Islet precursor cell (in vitro differentiated cells): Measurements from ENCODE around the gene RUNX3.
A peak's percentile ranks its signal among the peaks of the same experiment; 100 is the strongest.
"Not testable (repeated sequence)": the region's sequence is repeated elsewhere in the genome, so short reads cannot be mapped to it uniquely, and the experiment has no call there.

Experiments
- DNase-seq: peaks from one replicate; pipeline ENCODE4 v3.0.0-alpha.2; 2018

RUNX3 gene

DNA sequence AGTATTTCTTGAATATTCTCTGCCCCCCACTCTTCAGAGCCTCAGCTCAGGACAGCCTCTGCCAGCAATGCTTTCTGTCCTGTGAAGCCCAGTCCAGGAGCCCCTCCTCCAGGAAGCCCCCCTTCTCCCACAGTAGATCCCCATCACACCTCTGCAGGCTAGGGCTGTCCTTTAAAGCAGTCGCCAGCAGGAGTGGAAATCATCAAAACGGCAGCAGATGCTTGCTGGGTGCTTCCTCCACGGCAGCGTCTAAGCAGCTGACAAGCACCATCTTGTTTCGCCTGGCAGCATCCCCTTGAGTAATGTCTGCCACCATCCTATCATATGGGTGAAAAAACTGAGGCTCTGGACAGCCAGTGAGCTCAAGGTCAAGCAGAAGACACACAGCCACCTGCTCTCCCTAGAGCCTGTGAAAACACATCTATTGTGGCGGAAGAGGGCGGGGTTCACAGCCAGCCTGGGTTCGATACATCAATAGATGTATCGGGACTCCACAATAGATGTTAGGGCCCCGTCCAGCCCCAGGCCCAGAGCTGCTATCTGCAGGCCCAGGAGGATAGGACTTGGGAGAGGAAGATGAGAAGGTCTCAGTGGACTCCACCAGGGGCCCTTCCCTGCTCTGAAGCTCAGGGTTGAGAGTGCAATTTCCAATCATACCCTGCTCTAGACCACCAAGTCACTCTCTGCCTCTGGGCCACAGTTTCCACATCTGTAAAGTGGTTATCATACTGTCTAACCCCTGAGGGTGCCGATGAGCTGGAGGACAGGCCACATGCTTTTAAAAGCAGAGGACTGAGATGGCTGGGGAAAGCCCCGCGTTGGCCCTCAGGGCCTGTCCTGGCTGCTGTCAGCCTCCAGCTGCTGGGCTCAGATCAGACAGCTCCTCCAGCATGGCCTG, 17.5 kb downstream of the RUNX3 start:
- peak; percentile 85 for DNase-seq

DNA sequence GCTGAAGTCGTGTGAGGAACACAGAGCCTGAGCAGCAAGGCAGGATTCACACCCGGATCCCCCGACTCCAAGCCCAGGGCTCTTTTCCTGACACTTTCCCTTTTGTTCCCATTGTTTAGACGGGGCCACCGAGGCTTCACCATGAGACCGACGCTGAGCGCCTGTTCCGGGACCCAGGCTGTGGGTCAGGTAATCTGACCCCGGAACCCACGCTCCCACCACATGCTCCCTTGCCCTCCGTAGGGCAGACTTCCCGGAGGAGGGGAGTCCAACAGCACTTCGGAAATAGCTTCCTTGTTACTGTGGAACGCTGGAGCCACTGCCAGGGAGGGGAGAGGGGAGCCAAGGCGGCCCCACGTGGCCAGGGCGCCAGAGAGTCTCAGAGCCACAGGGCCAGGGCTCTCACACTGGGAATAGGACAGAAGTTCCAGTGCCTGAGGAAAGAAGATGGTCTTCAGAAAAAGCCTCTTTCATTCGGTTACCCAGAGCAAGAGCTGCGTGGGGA, 18.4 kb downstream of the RUNX3 start:
- no peak for DNase-seq

DNA sequence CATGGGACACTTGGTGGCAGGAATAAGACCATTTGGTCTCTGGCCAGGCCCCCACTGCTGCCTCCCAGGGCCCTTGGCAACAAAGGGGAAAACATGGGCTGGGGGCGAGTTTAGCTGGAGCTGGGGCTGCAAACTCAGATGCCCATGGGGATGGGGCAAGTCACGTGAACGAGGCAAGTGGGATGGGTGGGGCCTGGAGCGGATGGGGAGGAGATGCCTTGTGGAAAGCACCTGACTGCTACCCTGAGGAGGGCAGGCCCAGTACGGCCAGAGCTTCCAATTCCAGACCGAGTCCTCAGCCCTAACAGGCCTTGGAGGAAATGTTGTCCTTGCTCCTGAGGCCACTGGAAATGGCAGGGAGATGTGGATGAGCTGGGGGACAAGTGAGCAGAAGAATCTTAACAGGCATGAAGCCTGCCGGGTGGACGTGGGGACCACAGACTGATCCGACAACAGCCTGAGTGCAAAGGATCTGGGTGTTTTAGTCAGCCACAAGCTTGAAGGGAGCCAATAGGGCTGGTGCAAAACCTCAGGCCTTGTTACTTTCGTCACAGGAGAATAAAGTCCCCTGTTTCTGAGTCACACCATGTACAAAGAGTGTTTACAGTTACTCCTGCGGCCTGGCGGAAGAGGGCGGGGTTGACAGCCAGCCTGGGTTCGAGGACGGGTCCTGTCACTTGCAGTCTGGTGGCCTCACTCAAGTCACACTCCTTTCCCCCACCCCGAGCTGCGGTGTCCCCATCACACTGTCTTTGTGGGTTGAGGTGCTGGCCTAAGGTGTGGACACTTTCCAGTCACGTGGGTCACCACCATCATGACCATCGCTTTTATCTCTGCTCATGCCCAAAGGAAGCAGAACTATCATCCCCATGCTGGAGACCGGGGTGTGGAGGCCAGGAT, 19.1 kb downstream of the RUNX3 start:
- DNase-seq = no peak

DNA sequence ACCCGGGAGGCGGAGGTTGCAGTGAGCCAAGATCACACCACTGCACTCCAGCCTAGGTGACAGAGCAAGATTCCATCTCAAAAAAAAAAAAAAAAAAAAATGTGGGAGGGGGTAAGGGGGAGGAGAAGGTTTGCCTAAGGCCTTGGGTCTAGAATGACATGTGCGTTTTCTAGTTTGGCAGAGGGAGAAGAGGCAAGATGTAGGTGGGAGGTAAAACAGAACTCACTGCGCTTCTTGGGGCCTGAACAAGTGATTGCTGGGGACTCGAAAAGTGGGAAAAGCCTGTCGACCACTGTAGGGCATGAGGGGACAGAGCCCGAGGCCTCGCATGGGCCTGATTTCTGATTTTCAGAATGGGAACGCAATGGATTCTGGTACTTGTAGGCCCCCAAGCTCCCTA, 19.9 kb downstream of the RUNX3 start:
- DNase-seq = no peak

DNA sequence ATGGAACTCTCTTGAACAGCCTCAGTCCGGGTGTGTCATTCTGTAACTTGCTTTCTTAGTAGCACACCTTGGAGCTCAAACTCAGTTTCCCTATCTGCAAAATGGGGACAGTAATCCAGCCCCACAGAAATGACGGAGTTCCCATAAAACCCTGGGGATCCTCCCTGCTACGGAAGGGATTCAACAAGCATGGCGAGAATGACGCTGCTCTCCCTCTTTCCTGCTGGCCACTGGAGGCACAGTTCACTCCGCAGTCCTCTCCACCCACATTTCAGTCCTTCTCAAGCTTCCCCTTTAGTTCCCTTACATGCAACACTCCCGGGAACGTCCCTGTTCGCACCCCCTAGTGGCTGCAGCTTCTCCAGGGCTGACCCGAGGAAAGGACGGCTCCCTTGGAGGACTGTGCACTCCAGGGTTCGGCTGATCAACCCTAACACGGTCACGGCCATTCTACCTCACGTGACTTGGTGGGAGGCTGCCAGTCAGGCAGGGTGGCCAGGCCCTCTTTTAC, 20.6 kb downstream of the RUNX3 start:
- DNase-seq = peak; percentile 87

DNA sequence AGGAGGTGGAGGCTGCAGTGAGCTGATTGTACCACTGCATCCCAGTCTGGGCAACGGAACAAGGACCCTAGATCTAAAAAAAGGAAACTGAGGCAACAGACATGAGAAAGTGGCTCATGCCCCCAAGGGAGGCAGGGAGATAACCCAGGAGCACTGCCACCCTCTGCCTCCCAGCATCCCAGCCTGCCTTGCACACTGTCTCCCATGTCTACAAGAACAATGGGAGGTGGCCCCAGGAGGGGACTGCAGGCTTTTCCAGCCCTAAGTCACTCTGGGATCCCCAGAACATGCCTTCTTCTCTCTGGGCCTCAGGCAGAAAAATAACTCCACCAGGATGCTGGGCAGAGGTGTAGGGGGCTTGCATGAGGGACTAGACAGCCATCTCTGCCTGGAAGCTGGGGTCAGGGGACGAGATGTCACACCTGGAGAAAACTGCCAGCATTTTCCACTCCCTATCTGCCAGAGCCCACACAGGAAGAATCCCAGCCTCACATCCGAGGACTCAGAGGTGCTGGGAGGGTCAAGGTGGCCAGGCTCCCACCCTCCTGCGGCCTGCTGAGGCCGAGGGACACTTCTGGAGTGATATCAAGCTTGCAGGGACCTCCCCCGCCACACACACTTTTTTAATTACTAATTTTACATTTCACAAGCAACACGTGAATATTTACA, 21.4 kb downstream of the RUNX3 start:
- DNase-seq = no peak

DNA sequence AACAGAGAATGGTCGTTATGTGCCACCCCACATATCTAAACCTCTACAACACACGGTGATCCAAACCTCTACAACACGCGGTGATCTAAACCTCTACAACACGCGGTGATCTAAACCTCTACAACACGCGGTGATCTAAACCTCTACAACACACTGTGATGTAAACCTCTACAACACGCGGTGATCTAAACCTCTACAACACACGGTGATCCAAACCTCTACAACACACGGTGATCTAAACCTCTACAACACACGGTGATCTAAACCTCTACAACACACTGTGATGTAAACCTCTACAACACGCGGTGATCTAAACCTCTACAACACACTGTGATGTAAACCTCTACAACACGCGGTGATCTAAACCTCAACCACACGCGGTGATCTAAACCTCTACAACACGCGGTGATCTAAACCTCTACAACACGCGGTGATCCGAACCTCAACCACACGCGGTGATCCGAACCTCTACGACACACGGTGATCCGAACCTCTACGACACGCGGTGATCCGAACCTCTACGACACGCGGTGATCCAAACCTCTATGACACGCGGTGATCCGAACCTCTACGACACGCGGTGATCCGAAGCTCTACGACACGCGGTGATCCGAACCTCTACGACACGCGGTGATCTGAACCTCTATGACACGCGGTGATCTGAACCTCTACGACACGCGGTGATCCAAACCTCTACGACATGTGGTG, 22.3 kb downstream of the RUNX3 start:
- not testable (repeated sequence) for DNase-seq

DNA sequence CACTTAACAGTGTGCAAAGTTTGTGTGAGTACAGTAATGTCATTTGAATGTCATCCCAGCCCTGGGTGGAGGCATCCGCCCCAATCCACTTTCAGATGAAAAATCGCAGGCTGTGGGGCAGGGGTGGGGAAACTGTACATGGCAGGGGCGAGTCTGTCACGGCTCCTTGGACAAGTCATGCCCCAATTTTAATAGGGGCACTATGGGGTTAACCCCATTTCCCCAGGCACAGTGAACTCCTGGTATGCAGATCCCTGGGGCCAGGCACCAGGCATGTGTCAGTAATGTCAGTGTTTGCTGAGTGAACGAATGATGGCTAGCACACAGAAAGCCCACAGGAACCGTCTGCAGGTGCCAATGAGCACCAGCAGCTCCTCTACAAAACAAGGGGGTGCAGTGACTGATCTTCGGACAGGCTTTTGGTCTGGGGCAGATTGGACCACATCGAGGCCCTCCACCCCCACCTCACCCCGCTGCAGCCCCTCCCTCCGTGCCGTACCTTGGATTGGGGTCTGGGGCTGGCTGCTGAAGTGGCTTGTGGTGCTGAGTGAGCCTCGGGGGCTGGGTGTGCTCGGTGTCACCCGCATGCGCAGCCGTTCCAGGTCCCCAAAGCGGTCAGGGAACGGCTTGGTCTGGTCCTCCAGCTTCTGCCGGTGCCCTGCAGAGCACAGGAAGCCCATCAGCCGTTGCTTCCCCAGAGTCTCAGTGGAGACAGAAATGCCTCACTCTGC, 23.2 kb downstream of the RUNX3 start:
- DNase-seq = peak; percentile 57

DNA sequence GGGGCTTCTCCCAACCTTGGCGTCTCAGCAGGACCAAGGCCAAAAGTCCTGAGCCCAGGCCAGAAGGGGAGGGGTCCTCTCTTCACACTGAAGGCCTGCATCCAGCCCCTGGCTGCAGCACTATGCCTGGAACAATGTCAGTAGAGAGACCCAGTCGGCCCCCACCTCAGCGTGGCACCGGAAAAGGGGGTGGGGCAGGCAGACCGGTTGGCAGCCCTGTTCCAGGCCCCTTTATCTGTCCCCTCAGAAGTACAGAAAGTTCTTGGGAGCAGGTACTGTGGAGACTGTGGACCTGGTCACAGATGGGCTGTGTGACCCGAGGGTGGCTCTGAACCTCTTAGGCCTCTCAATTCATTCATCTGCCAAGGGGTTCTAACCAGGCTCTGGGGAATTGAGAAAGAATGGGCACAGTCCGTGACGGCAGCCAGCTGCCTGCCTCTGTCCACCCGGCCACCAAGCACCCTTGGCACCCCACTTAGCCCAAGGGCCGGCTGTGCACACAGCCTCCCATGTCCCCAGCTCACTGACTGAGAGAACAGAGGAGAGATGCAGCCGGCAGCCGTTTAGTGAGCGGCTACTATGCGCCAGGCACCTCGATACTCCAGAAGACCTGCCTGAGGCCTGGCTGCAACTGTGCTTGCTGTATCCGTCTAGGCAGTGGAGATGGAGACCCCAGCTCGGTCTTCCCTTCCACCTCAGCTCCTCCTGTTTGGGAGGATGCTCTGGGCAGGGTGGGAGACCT, 23.9 kb downstream of the RUNX3 start:
- DNase-seq = no peak

DNA sequence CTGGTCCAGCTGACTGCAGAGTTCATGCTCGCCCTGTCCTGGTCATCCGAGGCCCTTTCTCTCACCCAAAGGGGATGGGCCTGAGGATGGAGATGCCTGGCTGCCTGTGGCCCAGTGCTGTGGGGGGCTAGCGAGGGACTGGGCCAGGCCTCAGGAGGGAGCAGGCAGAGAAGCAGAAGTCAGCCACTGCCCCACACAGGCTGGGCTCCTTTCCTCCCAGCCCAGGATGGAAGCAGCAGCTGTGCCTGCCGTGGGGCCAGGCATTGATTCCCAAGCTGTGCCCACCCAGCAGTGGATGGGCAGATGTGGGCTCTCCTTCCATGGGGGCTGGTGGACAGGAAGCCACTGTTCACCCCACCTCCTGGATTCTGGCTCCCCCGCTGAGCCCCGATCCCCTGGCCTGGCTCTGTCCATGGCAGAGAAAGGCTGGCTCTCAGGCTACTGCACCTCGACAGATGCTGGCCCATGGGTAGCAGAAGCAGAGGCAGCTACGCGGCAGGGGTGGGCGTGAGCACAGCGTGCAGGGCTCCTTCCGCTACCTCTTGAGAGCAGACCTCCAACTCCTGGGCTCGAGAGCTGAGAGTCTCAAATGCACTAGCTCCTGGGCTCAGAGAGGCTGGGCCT, 24.6 kb downstream of the RUNX3 start:
- peak; percentile 53 for DNase-seq

DNA sequence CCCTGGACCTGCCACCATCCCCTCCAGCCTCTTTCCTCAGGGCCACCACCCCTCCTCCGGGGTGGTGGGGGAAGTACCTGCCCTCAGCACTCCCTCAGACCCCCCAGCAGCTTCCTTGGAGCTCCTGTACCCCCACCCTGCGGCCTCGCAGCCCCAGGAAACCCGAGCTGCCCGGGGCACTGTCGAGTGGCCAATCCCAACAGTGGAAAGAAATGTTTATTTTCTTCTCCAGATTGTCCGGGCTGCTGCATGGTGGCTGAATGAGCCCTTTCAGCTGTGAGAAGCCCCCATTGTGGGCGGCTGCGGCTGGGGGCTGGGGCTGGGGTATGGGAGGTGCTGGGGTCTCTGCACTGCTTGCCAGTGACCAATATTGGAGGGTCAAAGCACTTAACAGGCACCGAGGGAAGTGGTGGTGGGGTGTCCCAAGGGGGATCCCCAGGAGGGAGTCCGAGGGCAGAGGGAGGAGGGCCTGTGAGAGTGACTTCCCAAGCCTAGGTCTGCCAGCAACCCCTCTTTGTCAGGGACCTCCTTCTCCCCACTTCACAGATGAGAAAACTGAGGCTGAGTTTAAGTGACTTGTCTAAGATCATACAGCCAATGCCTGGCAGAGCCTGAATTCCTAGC, 25.2 kb downstream of the RUNX3 start:
- peak; percentile 44 for DNase-seq

DNA sequence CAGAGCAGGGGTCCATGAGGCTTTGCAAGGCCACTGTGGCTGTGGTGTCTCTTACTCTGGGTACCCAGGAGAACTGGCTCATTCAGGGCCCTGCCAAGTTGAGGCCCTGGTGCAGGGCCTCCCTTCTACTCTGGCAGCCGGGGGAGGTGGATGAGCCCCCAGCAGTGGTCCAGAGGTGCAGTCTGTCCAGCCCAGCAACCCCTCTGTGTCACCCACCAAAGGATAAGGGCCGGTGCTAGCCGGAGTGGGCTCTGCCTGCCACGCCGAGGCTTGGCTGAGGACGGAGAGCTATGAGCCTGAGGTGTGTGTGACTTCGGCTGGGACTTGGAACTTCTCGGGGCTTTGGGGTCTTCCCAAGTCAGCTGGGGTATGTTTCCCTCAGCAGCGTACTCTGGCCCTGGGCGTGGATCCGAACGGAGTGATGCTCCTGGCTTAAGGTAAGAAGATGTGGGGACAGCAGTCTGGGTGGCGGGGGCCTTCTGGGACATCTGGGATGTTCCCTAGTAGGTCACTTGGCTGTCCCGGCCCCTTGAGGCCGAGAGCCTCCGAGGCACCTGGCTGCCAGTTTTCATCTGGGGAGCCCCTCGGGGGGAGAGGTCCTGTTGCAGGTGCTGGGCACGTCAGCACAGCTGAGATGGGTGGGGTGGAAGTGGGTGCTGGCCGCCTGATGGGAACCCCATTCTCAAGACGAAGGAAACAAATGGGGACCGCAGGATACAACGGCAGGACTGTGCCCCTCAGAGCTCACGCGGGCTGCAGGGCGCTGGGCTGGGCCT, 25.9 kb downstream of the RUNX3 start:
- DNase-seq = peak; percentile 49

DNA sequence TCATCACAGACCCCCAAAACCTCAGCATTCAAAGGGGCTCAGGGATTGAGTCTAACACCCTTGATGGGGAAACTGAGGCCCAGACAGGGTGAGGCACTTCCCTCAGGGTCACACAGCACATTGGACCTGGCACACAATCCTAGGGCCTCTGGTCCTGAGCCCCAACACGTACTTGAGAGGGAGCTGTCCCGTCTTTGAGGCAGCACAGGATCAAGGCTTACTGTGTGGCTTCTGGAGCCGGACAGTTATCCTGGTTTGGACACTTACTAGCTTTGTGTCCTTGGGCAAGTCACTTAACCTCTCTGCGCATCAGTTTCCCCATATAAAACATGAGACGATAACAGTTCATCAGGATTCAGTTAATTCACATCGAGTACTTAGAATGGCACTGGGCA, 26.5 kb downstream of the RUNX3 start:
- no peak for DNase-seq

DNA sequence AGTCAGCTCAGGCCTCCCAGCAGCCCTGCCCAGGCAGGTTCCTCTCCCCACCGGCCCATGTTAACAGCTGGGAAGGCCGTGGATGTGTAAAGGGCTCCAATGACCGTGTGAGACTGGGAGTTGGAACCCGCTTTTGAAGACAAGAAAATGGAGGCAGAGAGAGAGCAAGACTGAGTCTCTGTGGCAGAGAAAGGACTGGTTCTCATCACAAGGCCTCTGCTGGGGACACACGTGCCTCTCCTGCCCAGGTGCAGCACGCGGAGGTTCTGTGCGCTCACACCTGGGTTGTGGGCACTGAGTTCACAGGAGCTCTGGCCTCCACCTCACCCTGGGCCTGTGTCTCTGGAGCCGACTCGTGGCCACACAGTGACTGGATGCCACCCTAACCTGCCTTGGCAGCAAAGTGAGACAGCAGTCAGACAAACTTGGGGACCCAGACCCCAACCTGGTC, 27.0 kb downstream of the RUNX3 start:
- peak; percentile 45 for DNase-seq

DNA sequence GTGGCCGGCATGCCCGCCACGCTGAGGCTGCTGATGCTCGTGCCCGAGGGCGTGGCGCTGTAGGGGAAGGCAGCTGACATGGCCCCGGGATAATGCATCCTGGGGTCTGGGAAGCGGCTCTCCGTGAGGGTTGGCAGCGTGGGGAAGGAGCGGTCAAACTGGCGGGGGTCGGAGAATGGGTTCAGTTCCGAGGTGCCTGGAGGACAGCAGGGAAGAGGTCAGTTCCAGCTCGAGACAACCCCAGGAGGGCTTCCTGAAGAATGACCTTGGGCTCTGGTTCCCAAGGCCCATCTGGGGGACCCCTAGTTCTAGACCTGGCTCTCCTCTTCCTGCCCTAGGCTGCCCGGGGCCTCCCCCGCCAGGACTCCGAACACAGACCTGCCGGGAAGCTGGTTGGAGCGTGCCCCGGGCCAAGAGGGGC, 27.6 kb downstream of the RUNX3 start:
- peak; percentile 45 for DNase-seq

DNA sequence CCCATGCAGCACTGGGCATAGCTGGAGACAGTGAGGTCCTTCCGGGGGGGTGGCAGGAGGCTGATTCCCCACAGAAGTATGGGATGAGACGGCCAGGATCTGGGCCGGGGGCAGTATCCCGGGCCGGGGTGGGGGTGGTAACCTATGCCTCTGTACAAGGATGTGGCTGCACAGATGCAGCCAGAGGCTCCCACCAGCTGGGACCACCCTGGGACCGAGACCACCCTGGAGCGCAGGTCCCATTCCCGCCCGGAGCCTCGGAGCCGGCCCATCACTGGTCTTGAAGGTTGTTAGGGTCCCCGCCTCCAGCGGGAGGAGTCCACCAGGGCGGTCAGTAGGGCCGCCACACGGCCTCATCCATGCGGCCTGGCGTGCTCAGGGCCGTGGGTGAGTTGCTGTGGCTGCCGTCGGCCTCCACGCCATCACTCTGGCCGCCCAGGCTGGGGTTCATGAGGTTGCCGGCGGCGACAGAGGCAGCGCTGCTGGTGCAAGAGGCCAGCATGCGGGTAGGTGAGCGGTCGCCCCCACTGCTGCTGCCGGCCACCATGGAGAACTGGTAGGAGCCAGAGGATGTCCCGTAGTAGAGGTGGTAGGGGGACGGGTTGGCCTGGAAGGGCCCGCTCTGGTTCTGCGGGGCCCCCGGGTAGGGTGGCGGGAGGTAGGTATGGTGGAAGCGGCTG, 28.1 kb downstream of the RUNX3 start:
- peak; percentile 41 for DNase-seq

DNA sequence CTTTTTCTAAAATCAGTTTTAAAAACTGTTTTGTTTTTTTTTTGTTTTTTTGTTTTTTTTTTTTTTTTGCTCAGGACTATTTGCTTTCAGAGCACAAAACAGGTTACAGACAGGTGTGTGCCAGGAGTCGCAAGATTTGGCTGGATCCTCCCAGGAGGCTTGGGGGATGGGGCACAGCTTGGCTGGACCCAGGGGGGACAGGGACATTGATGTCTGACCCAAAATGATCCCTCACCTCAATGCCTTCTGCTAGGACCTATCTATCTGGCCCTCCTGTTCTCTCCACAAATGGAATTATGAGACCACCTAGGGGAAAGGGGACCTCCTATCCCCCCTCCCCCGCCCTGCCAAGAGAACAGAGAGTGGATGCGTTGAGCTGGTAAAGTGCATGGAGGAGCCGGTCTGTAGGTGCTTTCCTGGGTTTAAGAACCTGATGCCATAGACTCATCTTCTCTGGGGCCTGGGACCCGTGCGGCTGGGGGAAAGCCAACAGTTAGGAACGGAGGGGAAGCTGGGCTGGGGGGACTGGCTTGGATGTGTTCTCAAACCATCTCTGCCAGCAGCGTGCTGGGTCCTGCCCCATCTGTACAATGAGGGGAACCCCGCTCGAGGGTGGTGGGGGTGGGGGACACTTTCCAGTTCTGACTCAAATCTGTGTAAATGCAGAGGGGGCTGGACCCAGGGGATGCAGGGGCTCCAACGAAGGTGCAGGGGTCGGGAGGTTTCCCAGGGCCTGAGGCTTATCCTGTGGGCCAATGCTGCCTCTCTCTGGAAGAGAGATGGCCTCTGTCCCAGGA, 28.9 kb downstream of the RUNX3 start:
- peak; percentile 41 for DNase-seq
